ENCODE data around the gene PITPNM1. TPM values are rescaled to one million over a fixed set of nuclear protein-coding genes. Genes with fewer than 3 reads are reported as not detected.

PITPNM1 gene
- total RNA-seq, 1 experiment from 2014 or later, result 55.9 TPM

- no peaks in the 10 kb centered on the region for H3K9me3 ChIP-seq (ENCODE audit: low read depth, low read length, poor library complexity, severe bottlenecking)
- no peak overlapping the region for H3K27ac ChIP-seq (ENCODE audit: low read depth, low read length, poor library complexity, severe bottlenecking)
- BruUV-seq (replicated peaks), result no TSS peak
- H3K4me3 ChIP-seq (ENCODE audit: low read depth, low read length, poor library complexity, severe bottlenecking), result no peak overlapping the region
- intact Hi-C loops (cut with micrococcal nuclease; ENCODE audit: unreplicated experiment), result no loop called here
- H3K4me1 ChIP-seq (ENCODE audit: insufficient read depth, low read length, poor library complexity, severe bottlenecking), result no peaks in the 10 kb centered on the region
- H3K36me3 ChIP-seq (ENCODE audit: insufficient read depth, low read length, poor library complexity, severe bottlenecking), result no peaks in the 10 kb centered on the region
- ChIA-PET CTCF (no interaction called here), POLR2A (ENCODE audit: low non-redundant PET) (no interaction called here)
- no peak for TF ChIP-seq EZH2 (IDR thresholded peaks at IDR 0.05; ENCODE audit: borderline replicate concordance, low read depth, low read length, poor library complexity, severe bottlenecking)
- no peak for TF ChIP-seq CTCF (conservative IDR thresholded peaks at IDR 0.05; ENCODE audit: low read depth, low read length)
- H3K27me3 ChIP-seq (replicated peaks; ENCODE audit: insufficient read depth, low read depth, low read length, poor library complexity), result no peaks in the 10 kb centered on the region
- no peak for DNase-seq (ENCODE audit: low spot score)
Observed at GRCh38 chr11:67458266-67458665, 46.9 kb downstream of the PITPNM1 start.

- Histone ChIP-seq H3K27ac (ENCODE audit: low read depth, low read length, poor library complexity, severe bottlenecking) (no peak overlapping the region), H3K36me3 (ENCODE audit: insufficient read depth, low read length, poor library complexity, severe bottlenecking) (no peaks in the 10 kb centered on the region), H3K27me3 (replicated peaks; ENCODE audit: insufficient read depth, low read depth, low read length, poor library complexity) (no peaks in the 10 kb centered on the region), H3K9me3 (ENCODE audit: low read depth, low read length, poor library complexity, severe bottlenecking) (no peaks in the 10 kb centered on the region), H3K4me3 (ENCODE audit: low read depth, low read length, poor library complexity, severe bottlenecking) (no peak overlapping the region), H3K4me1 (ENCODE audit: insufficient read depth, low read length, poor library complexity, severe bottlenecking) (no peaks in the 10 kb centered on the region)
- CTCF ChIA-PET, result no interaction called here
- no peak for TF ChIP-seq EZH2 (IDR thresholded peaks at IDR 0.05; ENCODE audit: borderline replicate concordance, low read depth, low read length, poor library complexity, severe bottlenecking)
- TF ChIP-seq CTCF (conservative IDR thresholded peaks at IDR 0.05; ENCODE audit: low read depth, low read length), result no peak
- POLR2A ChIA-PET (ENCODE audit: low non-redundant PET), result no interaction called here
- intact Hi-C loops (cut with micrococcal nuclease; ENCODE audit: unreplicated experiment), result no loop called here
- DNase-seq (ENCODE audit: low spot score), result no peak
- no TSS peak for BruUV-seq (replicated peaks)
Observed at GRCh38 chr11:67457453-67457852, 47.7 kb downstream of the PITPNM1 start.

GRCh38 chr11:67456068-67456705 lies 49.0 kb downstream of the PITPNM1 start:
- Histone ChIP-seq H3K27me3 (replicated peaks; ENCODE audit: insufficient read depth, low read depth, low read length, poor library complexity) (no peaks in the 10 kb centered on the region), H3K4me1 (ENCODE audit: insufficient read depth, low read length, poor library complexity, severe bottlenecking) (no peaks in the 10 kb centered on the region), H3K36me3 (ENCODE audit: insufficient read depth, low read length, poor library complexity, severe bottlenecking) (no peaks in the 10 kb centered on the region), H3K9me3 (ENCODE audit: low read depth, low read length, poor library complexity, severe bottlenecking) (no peaks in the 10 kb centered on the region), H3K4me3 (ENCODE audit: low read depth, low read length, poor library complexity, severe bottlenecking) (no peak overlapping the region), H3K27ac (ENCODE audit: low read depth, low read length, poor library complexity, severe bottlenecking) (no peak overlapping the region)
- CTCF ChIA-PET, result interaction anchor here (0.6 to 0.9 kb wide), 2 partner anchors 55 to 1006 kb away, joined by 3 to 7 read pairs; partner anchors contain the start of gene PPP1CA
- BruUV-seq (replicated peaks), result no TSS peak
- DNase-seq (ENCODE audit: low spot score), result no peak
- POLR2A ChIA-PET (ENCODE audit: low non-redundant PET), result no interaction called here
- TF ChIP-seq CTCF (conservative IDR thresholded peaks at IDR 0.05; ENCODE audit: low read depth, low read length), result no peak
- TF ChIP-seq EZH2 (IDR thresholded peaks at IDR 0.05; ENCODE audit: borderline replicate concordance, low read depth, low read length, poor library complexity, severe bottlenecking), result no peak
- intact Hi-C loops (cut with micrococcal nuclease; ENCODE audit: unreplicated experiment), result no loop called here

Data from A673 (cell line).